ENCODE data around the gene FNTB. TPM values are rescaled to one million over a fixed set of nuclear protein-coding genes. Genes with fewer than 3 reads are reported as not detected.

The FNTB gene
- total and polyA plus RNA-seq, 2 donors (not counting 1 experiment from before 2014, with no cell fraction given) = 6.6 to 10.2 TPM

DNA sequence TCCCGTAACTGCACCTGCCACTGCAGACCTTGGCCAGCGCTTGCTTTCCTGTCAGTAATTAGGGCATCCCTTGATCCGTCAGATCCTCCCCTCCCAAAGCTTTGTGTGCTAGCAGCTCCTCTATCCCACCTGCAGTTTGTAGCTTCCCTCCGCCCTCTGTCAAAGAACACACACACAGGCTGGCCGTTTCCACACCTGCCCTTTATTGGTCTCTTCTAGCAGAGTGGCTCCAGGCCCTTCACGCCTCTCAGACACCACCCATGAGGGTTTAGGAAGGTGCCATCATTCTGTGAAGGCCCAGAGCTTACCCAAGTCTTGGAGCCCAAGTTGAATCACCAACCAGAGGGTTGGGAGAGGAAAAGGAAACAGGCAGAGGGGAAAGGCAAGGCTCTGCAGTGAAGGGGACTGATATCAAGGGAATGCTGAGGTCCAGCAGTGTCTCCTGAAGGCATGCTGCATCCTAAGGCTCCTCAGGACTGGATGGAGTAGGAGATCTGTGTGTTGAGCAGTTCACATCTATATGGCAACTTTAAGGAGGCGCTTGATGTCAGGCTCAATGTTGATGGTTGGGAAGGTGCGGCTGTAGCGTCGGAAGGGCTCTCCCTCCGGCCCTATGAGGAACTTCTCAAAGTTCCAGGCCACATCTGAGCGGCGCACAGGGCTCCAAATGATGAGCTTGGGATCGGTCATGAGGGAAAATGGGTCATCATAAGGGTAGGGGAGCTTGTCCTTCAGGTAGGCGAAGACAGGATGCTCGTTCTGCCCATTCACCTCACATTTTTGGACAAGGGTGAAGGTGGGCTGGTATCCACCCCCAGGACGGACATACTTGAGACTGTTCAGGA is 47.5 kb upstream of the FNTB start:
- DNase-seq (no peak), ATAC-seq (ENCODE audit: low read depth) (no peak)
- intact Hi-C loops (cut with micrococcal nuclease) = no loop called here
- Histone ChIP-seq H3K27me3 (replicated peaks in 1 of 4; ENCODE audit: control extremely low read depth in 1 of 4, control insufficient read depth in 3 of 4, insufficient read depth in 4 of 4, low read length in 3 of 4) (no peaks in the 10 kb centered on the region), H3K36me3 (replicated peaks in 1 of 2; ENCODE audit: control extremely low read depth in 1 of 2, control insufficient read depth in 1 of 2, extremely low read depth in 1 of 2, insufficient read depth in 2 of 2, low read length in 1 of 2) (peaks cover 0 to 13% of the 10 kb centered on the region in 2 experiments), H3K4me3 (ENCODE audit: control extremely low read depth in 1 of 5, extremely low read depth in 1 of 5, insufficient read depth in 1 of 5, low read depth in 2 of 5, low read length in 4 of 5) (no peak overlapping the region), H3K9me3 (ENCODE audit: control extremely low read depth in 1 of 3, control insufficient read depth in 2 of 3, insufficient read depth in 1 of 3, low read length in 2 of 3) (no peaks in the 10 kb centered on the region), H3K79me2 (ENCODE audit: control insufficient read depth, insufficient read depth, low read length) (no peaks in the 10 kb centered on the region), H3K4me2 (replicated peaks; ENCODE audit: low read depth, low read length, poor library complexity, severe bottlenecking) (no peak overlapping the region), H4K20me1 (ENCODE audit: control insufficient read depth, insufficient read depth, low read length, poor library complexity, severe bottlenecking) (peaks cover 4% of the 10 kb centered on the region), H3K27ac (ENCODE audit: low read length in 2 of 2) (no peak overlapping the region), H3K4me1 (ENCODE audit: control insufficient read depth in 2 of 2, insufficient read depth in 2 of 2, low read length in 2 of 2) (peaks cover 10 to 11% of the 10 kb centered on the region in 2 donors), H3K9ac (ENCODE audit: low read length) (no peak overlapping the region), H2AFZ (ENCODE audit: insufficient read depth, low read depth, low read length, poor library complexity, severe bottlenecking) (no peak overlapping the region)
- TF ChIP-seq, protein P1, sequence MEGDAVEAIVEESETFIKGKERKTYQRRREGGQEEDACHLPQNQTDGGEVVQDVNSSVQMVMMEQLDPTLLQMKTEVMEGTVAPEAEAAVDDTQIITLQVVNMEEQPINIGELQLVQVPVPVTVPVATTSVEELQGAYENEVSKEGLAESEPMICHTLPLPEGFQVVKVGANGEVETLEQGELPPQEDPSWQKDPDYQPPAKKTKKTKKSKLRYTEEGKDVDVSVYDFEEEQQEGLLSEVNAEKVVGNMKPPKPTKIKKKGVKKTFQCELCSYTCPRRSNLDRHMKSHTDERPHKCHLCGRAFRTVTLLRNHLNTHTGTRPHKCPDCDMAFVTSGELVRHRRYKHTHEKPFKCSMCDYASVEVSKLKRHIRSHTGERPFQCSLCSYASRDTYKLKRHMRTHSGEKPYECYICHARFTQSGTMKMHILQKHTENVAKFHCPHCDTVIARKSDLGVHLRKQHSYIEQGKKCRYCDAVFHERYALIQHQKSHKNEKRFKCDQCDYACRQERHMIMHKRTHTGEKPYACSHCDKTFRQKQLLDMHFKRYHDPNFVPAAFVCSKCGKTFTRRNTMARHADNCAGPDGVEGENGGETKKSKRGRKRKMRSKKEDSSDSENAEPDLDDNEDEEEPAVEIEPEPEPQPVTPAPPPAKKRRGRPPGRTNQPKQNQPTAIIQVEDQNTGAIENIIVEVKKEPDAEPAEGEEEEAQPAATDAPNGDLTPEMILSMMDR (IDR thresholded peaks at IDR 0.05) = no peak
- TF ChIP-seq EZH2 (IDR thresholded peaks at IDR 0.05; ENCODE audit: borderline replicate concordance, insufficient read depth, low read depth, low read length, poor library complexity, severe bottlenecking) = no peak
- Mint-ChIP-seq H3K4me3 (no peak overlapping the region), H3K9me3 (ENCODE audit: insufficient read depth) (no peaks in the 10 kb centered on the region), H3K27me3 (no peaks in the 10 kb centered on the region), H3K27ac (peak overlapping the region; percentile 50), H3K4me1 (peaks cover 21% of the 10 kb centered on the region)
- CTCF ChIA-PET = no interaction called here
- POLR2A ChIA-PET = no interaction called here
- WGBS (ENCODE audit: insufficient coverage) = 99% methylated on average over 9 of the region's 17 CpGs

DNA sequence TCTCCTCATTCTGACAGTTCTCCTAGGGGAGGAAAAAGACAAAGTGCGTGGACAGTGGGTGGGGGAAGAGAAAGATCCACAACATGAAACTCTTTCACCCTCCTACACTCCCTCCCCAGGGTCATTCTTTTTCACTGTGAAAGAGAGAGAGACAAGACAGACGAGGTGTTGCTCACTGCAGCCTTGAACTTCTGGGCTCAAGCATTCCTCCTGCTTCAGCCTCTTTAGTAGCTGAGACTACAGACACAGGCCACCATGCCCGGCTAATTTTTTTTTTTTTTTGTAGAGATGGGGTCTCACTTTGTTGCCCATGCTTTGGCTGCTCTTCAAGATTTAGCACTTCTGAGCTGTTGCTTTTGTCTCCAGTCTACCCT is 46.9 kb upstream of the FNTB start:
- WGBS (ENCODE audit: insufficient coverage) = 40% methylated on average over 1 of the region's 3 CpGs

More for the DNA sequence above, 46.9 kb upstream of the FNTB start:
- no peaks in the 10 kb centered on the region for H3K27me3 ChIP-seq (replicated peaks in 1 of 4; ENCODE audit: control extremely low read depth in 1 of 4, control insufficient read depth in 3 of 4, insufficient read depth in 4 of 4, low read length in 3 of 4)
- no peak overlapping the region for H3K4me3 Mint-ChIP-seq
- H3K27me3 Mint-ChIP-seq = no peaks in the 10 kb centered on the region
- H3K79me2 ChIP-seq (ENCODE audit: control insufficient read depth, insufficient read depth, low read length) = no peaks in the 10 kb centered on the region
- POLR2A ChIA-PET = no interaction called here
- TF ChIP-seq EZH2 (IDR thresholded peaks at IDR 0.05; ENCODE audit: borderline replicate concordance, insufficient read depth, low read depth, low read length, poor library complexity, severe bottlenecking) = no peak
- TF ChIP-seq, protein P1 (IDR thresholded peaks at IDR 0.05) = no peak
- peaks cover 0 to 9% of the 10 kb centered on the region in 2 experiments for H3K36me3 ChIP-seq (replicated peaks in 1 of 2; ENCODE audit: control extremely low read depth in 1 of 2, control insufficient read depth in 1 of 2, extremely low read depth in 1 of 2, insufficient read depth in 2 of 2, low read length in 1 of 2)
- H3K27ac ChIP-seq (ENCODE audit: low read length in 2 of 2) = no peak overlapping the region
- no peak overlapping the region for H3K4me2 ChIP-seq (replicated peaks; ENCODE audit: low read depth, low read length, poor library complexity, severe bottlenecking)
- H2AFZ ChIP-seq (ENCODE audit: insufficient read depth, low read depth, low read length, poor library complexity, severe bottlenecking) = no peak overlapping the region
- H3K4me1 ChIP-seq (ENCODE audit: control insufficient read depth in 2 of 2, insufficient read depth in 2 of 2, low read length in 2 of 2) = peaks cover 10 to 13% of the 10 kb centered on the region in 2 donors
- no peaks in the 10 kb centered on the region for H3K9me3 ChIP-seq (ENCODE audit: control extremely low read depth in 1 of 3, control insufficient read depth in 2 of 3, insufficient read depth in 1 of 3, low read length in 2 of 3)
- H4K20me1 ChIP-seq (ENCODE audit: control insufficient read depth, insufficient read depth, low read length, poor library complexity, severe bottlenecking) = peaks cover 4% of the 10 kb centered on the region
- CTCF ChIA-PET = no interaction called here
- intact Hi-C loops (cut with micrococcal nuclease) = no loop called here
- DNase-seq (no peak), ATAC-seq (ENCODE audit: low read depth) (no peak)
- no peak overlapping the region for H3K4me3 ChIP-seq (ENCODE audit: control extremely low read depth in 1 of 5, extremely low read depth in 1 of 5, insufficient read depth in 1 of 5, low read depth in 2 of 5, low read length in 4 of 5)
- no peak overlapping the region for H3K27ac Mint-ChIP-seq
- H3K4me1 Mint-ChIP-seq = peaks cover 25% of the 10 kb centered on the region
- H3K9me3 Mint-ChIP-seq (ENCODE audit: insufficient read depth) = no peaks in the 10 kb centered on the region
- no peak overlapping the region for H3K9ac ChIP-seq (ENCODE audit: low read length)
